ENCODE data around the gene SLC30A5.
"Not testable (repeated sequence)": the region's sequence is repeated elsewhere in the genome, so short reads cannot be mapped to it uniquely, and the experiment has no call there.

DNA sequence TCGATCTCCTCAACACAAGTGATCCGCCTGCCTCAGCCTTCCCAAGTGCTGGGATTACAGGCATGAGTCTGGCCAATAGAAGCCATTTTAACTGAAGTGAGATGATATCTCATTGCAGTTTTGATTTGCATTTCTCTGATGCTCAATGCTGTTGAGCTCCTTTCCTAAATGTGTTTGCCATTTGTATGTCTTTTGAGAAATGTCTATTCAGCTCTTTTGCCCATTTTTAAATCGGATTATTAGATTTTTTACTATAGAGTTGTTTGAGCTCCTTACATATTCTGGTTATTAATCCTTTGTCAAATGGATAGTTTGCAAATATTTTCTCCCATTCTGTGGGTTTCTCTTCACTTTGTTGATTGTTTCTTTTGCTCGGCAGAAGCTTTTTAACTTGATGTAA is 46.4 kb downstream of the SLC30A5 start:
- not testable (repeated sequence) for TF ChIP-seq POLR2AphosphoS5, POLR2A (IDR thresholded peaks at IDR 0.05)
- TF ChIP-seq, protein P1, sequence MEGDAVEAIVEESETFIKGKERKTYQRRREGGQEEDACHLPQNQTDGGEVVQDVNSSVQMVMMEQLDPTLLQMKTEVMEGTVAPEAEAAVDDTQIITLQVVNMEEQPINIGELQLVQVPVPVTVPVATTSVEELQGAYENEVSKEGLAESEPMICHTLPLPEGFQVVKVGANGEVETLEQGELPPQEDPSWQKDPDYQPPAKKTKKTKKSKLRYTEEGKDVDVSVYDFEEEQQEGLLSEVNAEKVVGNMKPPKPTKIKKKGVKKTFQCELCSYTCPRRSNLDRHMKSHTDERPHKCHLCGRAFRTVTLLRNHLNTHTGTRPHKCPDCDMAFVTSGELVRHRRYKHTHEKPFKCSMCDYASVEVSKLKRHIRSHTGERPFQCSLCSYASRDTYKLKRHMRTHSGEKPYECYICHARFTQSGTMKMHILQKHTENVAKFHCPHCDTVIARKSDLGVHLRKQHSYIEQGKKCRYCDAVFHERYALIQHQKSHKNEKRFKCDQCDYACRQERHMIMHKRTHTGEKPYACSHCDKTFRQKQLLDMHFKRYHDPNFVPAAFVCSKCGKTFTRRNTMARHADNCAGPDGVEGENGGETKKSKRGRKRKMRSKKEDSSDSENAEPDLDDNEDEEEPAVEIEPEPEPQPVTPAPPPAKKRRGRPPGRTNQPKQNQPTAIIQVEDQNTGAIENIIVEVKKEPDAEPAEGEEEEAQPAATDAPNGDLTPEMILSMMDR (IDR thresholded peaks at IDR 0.05) = not testable (repeated sequence)

All from suprapubic skin (tissue), 4 donors.